WERI-Rb-1 (cell line): Measurements from ENCODE around the gene SKAP1.
"Not testable (repeated sequence)": the region's sequence is repeated elsewhere in the genome, so short reads cannot be mapped to it uniquely, and the experiment has no call there.

ENCODE experiments used
- DNase-seq: peaks from one replicate; pipeline ENCODE4 v3.0.0-alpha.2; 2020
- H3K27ac ChIP-seq: fragments of 250-450 bp; sonication (Bioruptor Pico); 2 replicates; pipeline ENCODE4 v1.5.1; 2020; ENCODE audit warnings: mild to moderate bottlenecking, moderate library complexity
- H3K27me3 ChIP-seq: fragments of 250-450 bp; sonication (Bioruptor Pico); 2 replicates; pipeline ENCODE4 v1.5.1; 2021; ENCODE audit warnings: mild to moderate bottlenecking, low read depth, moderate library complexity; ENCODE audit not compliant: insufficient read depth, severe bottlenecking
- H3K36me3 ChIP-seq: fragments of 250-450 bp; sonication (Bioruptor Pico); 2 replicates; pipeline ENCODE4 v1.5.1; 2020; ENCODE audit warnings: mild to moderate bottlenecking, moderate library complexity
- H3K4me3 ChIP-seq: 2 replicates; pipeline ENCODE4 v1.5.1; 2011; ENCODE audit warnings: low read depth, mild to moderate bottlenecking, control low read depth, low read length
- H3K9me3 ChIP-seq: fragments of 250-450 bp; sonication (Bioruptor Pico); 2 replicates; pipeline ENCODE4 v1.5.1; 2021; ENCODE audit warnings: mild to moderate bottlenecking, moderate library complexity; ENCODE audit not compliant: severe bottlenecking
- TF ChIP-seq, protein P1 (sequence below): IDR thresholded peaks from 2 replicates; pipeline ENCODE4 v1.5.1; 2011; ENCODE audit warnings: low read depth, mild to moderate bottlenecking, control low read depth, inconsistent platforms, low read length

SKAP1 gene

GRCh38 chr17:48247603-48248002 lies 182.4 kb downstream of the SKAP1 start:
- Histone ChIP-seq H3K27ac (no peak overlapping the region), H3K4me3 (no peak overlapping the region), H3K36me3 (no peaks in the 10 kb centered on the region), H3K27me3 (no peaks in the 10 kb centered on the region), H3K9me3 (no peaks in the 10 kb centered on the region)
- no peak for DNase-seq
- TF ChIP-seq, protein P1, sequence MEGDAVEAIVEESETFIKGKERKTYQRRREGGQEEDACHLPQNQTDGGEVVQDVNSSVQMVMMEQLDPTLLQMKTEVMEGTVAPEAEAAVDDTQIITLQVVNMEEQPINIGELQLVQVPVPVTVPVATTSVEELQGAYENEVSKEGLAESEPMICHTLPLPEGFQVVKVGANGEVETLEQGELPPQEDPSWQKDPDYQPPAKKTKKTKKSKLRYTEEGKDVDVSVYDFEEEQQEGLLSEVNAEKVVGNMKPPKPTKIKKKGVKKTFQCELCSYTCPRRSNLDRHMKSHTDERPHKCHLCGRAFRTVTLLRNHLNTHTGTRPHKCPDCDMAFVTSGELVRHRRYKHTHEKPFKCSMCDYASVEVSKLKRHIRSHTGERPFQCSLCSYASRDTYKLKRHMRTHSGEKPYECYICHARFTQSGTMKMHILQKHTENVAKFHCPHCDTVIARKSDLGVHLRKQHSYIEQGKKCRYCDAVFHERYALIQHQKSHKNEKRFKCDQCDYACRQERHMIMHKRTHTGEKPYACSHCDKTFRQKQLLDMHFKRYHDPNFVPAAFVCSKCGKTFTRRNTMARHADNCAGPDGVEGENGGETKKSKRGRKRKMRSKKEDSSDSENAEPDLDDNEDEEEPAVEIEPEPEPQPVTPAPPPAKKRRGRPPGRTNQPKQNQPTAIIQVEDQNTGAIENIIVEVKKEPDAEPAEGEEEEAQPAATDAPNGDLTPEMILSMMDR = no peak

- Histone ChIP-seq H3K9me3 (no peaks in the 10 kb centered on the region), H3K36me3 (no peaks in the 10 kb centered on the region), H3K27ac (no peak overlapping the region), H3K4me3 (no peak overlapping the region), H3K27me3 (no peaks in the 10 kb centered on the region)
- DNase-seq = no peak
- TF ChIP-seq, protein P1 = no peak
These were observed 183.0 kb downstream of the SKAP1 start for GRCh38 chr17:48247038-48247437.

GRCh38 chr17:48246612-48247011 lies 183.4 kb downstream of the SKAP1 start:
- H3K27ac ChIP-seq = no peak overlapping the region
- DNase-seq = peak; percentile 43

DNA sequence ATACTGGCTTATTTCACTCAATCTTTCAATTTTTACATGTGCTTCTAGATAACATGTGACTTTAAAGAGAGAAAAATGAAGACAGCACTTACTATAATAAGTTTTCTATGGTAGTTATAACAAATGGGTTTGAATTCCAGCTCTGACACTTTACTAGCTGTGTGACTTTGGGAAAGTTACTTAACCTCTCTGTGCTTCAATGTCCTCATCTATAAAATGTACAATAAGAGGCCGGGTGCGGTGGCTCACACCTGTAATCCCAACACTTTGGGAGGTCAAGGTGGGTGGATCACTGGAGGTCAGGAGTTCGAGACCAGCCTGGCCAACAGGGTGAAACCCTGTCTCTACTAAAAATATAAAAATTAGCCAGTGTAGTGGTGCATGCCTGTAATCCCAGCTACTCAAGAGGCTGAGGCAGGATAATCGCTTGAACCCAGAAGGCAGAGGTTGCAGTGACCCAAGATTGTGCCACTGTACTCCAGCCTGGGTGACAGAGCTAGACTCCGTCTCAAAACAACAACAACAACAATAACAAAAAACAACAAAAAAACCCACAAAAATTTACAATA lies 184.5 kb downstream of the SKAP1 start:
- not testable (repeated sequence) for H3K9me3 ChIP-seq, H3K4me3 ChIP-seq, H3K27me3 ChIP-seq, H3K27ac ChIP-seq, H3K36me3 ChIP-seq, DNase-seq

More at GRCh38 chr17:48246612-48247011, 183.4 kb downstream of the SKAP1 start:
- Histone ChIP-seq H3K27me3 (no peaks in the 10 kb centered on the region), H3K4me3 (no peak overlapping the region), H3K36me3 (no peaks in the 10 kb centered on the region), H3K9me3 (no peaks in the 10 kb centered on the region)
- TF ChIP-seq, protein P1 = no peak

DNA sequence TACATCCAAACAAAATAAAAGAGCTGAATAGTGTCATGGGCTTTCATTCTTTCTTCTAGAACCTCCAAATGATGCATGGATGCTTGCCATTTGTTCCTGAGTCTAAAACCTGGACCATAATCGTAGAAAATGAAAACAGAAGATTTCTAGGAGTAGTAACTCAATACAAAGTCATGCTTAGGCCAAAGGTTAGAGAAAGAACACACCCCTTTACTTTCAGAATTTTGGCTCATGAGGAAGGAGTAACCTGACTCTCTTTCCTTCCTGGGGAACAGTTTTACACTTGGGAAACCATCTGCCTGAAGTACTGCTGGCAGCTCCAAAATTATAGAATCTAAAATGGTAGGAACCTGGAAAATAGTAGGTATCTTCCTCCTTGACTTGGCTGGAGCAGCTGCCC lies 185.2 kb downstream of the SKAP1 start:
- Histone ChIP-seq H3K4me3 (no peak overlapping the region), H3K27me3 (no peaks in the 10 kb centered on the region), H3K9me3 (no peaks in the 10 kb centered on the region), H3K27ac (no peak overlapping the region), H3K36me3 (no peaks in the 10 kb centered on the region)
- TF ChIP-seq, protein P1 = no peak
- no peak for DNase-seq

DNA sequence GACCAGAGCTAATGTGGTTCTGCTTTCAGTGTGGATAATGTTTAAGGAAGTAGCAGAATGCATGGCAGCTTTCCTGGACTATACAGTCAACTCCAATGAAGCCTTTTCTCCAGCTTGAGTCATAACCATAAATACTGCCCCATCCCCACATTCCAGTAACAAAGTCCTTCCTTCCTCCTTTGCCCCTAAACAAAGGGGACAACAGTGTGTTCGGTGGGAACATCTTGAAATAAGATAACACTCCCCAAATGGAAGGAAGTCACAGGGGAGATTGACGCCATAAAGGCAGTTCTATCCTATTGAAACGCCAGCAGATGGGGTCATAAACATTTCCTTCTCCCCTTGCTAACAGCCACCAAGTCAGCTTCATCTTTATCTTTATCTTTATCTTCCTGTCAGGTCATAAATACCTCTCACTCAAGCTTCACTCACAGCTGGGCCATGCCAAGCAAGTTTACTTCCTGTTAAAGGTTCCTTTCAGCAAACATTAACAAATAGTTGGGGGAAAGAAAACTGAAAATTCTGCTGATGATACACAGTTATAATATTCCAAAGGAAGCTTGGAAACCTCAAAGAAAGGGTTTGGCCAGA lies 185.8 kb downstream of the SKAP1 start:
- H3K27ac ChIP-seq = no peak overlapping the region
- TF ChIP-seq, protein P1 = no peak
- H3K36me3 ChIP-seq = no peaks in the 10 kb centered on the region
- no peaks in the 10 kb centered on the region for H3K27me3 ChIP-seq
- H3K9me3 ChIP-seq = no peaks in the 10 kb centered on the region
- DNase-seq = no peak
- no peak overlapping the region for H3K4me3 ChIP-seq
